Skeletal muscle tissue (tissue), 4 donors: ENCODE measurements around the gene RANBP6. TPM values are rescaled to one million over a fixed set of nuclear protein-coding genes. Genes with fewer than 3 reads are reported as not detected.
"Not testable (repeated sequence)": the region's sequence is repeated elsewhere in the genome, so short reads cannot be mapped to it uniquely, and the experiment has no call there.

ENCODE experiments used
- H3K27ac ChIP-seq: one replicate; pipeline ENCODE4 v1.7.0; 2013; ENCODE audit warnings: mild to moderate bottlenecking, low read depth, low read length, inconsistent platforms
- H3K27me3 ChIP-seq, 3 donors: one replicate each; pipeline ENCODE4 v1.7.0; 2013; ENCODE audit warnings: low read length in 3 of 3; ENCODE audit not compliant: control insufficient read depth in 3 of 3, insufficient read depth in 3 of 3
- H3K36me3 ChIP-seq, 3 donors: one replicate each; pipeline ENCODE4 v1.7.0; 2013; ENCODE audit warnings: low read length in 3 of 3; ENCODE audit not compliant: control insufficient read depth in 3 of 3, insufficient read depth in 3 of 3
- H3K4me1 ChIP-seq, 3 donors: one replicate each; pipeline ENCODE4 v1.7.0; 2013; ENCODE audit warnings: low read length in 3 of 3, mild to moderate bottlenecking in 3 of 3; ENCODE audit not compliant: control insufficient read depth in 3 of 3, insufficient read depth in 3 of 3
- H3K4me3 ChIP-seq, 3 donors: one replicate each; pipeline ENCODE4 v1.7.0; 2013; ENCODE audit warnings: low read length in 3 of 3
- H3K9ac ChIP-seq, 3 donors: one replicate each; pipeline ENCODE4 v1.7.0; 2013; ENCODE audit warnings: low read length in 3 of 3, mild to moderate bottlenecking in 3 of 3, moderate library complexity in 2 of 3, low read depth in 1 of 3
- H3K9me3 ChIP-seq, 3 donors: one replicate each; pipeline ENCODE4 v1.7.0; 2013; ENCODE audit warnings: low read length in 3 of 3; ENCODE audit not compliant: control insufficient read depth in 3 of 3
- total RNA-seq: library from RNA; depleted of rRNA; stranded (reverse); fragments of >200 nt; gene quantifications from one replicate; pipeline ENCODE4 v1.2.3, GENCODE V29; 2014
- donor health status: Osteomylitis.

Gene RANBP6
- total RNA-seq, 1 donor from 2014 or later, result 24.5 TPM

GRCh38 chr9:6047020-6047419, 31.6 kb upstream of the RANBP6 start:
- Histone ChIP-seq H3K9ac (no peak overlapping the region), H3K27me3 (peaks cover 0 to 5% (median 0%) of the 10 kb centered on the region in 3 donors), H3K4me3 (no peak overlapping the region), H3K4me1 (peaks cover 0 to 3% (median 0%) of the 10 kb centered on the region in 3 donors), H3K9me3 (no peaks in the 10 kb centered on the region), H3K27ac (no peak overlapping the region), H3K36me3 (no peaks in the 10 kb centered on the region)

DNA sequence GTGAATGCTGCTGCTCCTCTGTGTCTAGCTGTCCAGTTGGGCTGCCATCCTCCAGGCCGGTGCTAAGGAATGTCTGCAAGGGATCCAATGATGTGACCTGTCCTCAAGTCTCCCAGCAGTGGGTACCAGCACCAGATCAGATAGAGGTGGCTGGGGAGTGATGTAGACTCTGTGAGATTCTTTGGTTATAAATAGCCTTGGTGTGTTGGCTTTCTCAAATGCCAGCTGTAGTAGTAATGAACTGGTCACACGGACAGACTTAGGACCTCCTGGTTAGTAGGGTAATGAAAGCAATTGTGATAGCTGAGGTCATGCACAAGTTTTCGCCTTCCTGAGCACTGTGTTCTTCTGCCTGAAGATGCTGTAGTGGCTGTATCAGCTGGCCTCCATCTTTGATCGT, 29.9 kb upstream of the RANBP6 start:
- Histone ChIP-seq H3K36me3 (no peaks in the 10 kb centered on the region), H3K4me3 (no peak overlapping the region), H3K9ac (no peak overlapping the region), H3K4me1 (peaks cover 0 to 3% (median 0%) of the 10 kb centered on the region in 3 donors), H3K9me3 (no peaks in the 10 kb centered on the region), H3K27ac (no peak overlapping the region), H3K27me3 (peaks cover 0 to 5% (median 0%) of the 10 kb centered on the region in 3 donors)

- H3K9ac ChIP-seq, result no peak overlapping the region
- no peak overlapping the region for H3K4me3 ChIP-seq
These were observed 24.7 kb upstream of the RANBP6 start for GRCh38 chr9:6040077-6040476.

GRCh38 chr9:6036391-6036790, 21.0 kb upstream of the RANBP6 start:
- Histone ChIP-seq H3K4me3 (no peak overlapping the region), H3K27me3 (no peaks in the 10 kb centered on the region), H3K36me3 (no peaks in the 10 kb centered on the region), H3K9ac (no peak overlapping the region), H3K4me1 (no peaks in the 10 kb centered on the region), H3K27ac (no peak overlapping the region), H3K9me3 (no peaks in the 10 kb centered on the region)

More at GRCh38 chr9:6040077-6040476, 24.7 kb upstream of the RANBP6 start:
- Histone ChIP-seq H3K4me1 (no peaks in the 10 kb centered on the region), H3K27ac (no peak overlapping the region), H3K27me3 (no peaks in the 10 kb centered on the region), H3K36me3 (no peaks in the 10 kb centered on the region), H3K9me3 (no peaks in the 10 kb centered on the region)

DNA sequence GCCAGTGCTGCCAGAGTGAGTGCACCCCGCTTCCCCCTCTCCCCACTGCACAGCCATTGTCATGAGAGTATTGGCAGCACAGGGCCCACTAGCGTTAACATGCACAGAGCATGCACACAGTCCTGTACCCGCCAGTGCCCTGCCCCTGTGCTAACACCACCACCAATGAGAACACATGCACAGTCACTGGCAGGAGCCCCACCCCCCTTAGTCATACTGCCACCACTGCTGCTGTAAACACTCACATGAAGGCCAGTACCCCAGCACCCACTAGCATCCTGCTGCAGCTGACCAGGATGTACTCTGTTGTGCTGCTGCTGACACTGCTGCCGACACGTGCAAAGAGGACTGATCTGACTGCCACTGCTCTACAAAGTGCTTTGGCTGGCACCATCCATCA, 19.5 kb upstream of the RANBP6 start:
- Histone ChIP-seq H3K4me3 (no peak overlapping the region), H3K27me3 (peaks cover 0 to 3% (median 0%) of the 10 kb centered on the region in 3 donors), H3K27ac (no peak overlapping the region), H3K9me3 (no peaks in the 10 kb centered on the region), H3K9ac (no peak overlapping the region), H3K4me1 (no peaks in the 10 kb centered on the region), H3K36me3 (no peaks in the 10 kb centered on the region)

DNA sequence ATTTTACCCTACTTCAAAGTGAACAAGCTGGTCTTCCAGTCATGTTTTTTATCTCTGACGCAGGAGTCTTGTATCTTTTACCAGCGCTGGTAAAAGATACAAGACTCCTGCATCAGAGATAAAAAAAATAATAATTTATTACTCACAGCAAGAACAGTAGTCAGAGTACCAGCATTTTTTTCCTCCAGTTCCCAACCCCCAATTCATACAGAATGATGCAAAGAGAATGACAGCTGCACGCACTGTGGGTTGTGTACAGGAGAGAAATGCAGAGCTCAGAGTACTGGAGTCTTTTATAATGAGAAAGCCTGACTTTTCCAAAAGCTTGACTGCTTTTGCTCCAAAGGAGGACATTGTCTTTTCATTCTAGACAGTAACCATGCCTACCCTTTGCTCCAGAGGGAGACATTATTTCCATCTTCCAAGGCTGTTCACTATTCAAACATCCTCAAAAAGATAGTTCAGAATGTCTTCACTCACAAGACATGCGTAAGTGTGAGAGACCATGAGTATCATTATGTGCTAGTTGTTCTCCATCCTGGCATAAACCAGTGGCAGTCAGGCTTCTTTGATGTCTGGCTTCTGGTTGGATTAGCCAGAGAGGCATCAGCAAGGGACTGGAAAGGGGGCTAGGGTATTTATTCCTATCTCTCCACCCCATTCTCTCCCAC, 14.3 kb upstream of the RANBP6 start:
- Histone ChIP-seq H3K9me3 (no peaks in the 10 kb centered on the region), H3K27me3 (peaks cover 0 to 3% (median 0%) of the 10 kb centered on the region in 3 donors), H3K9ac (no peak overlapping the region), H3K27ac (no peak overlapping the region), H3K4me1 (no peaks in the 10 kb centered on the region), H3K4me3 (no peak overlapping the region), H3K36me3 (no peaks in the 10 kb centered on the region)

GRCh38 chr9:6024035-6024554, 8.7 kb upstream of the RANBP6 start:
- Histone ChIP-seq H3K4me3 (no peak overlapping the region), H3K9ac (no peak overlapping the region), H3K36me3 (no peaks in the 10 kb centered on the region)

GRCh38 chr9:6016975-6017374, 1.6 kb upstream of the RANBP6 start:
- Histone ChIP-seq H3K36me3 (peaks cover 3 to 12% (median 7%) of the 10 kb centered on the region in 3 donors), H3K4me1 (peaks cover 18 to 32% (median 20%) of the 10 kb centered on the region in 3 donors)

More at GRCh38 chr9:6024035-6024554, 8.7 kb upstream of the RANBP6 start:
- H3K27me3 ChIP-seq, result no peaks in the 10 kb centered on the region
- peaks cover 0 to 3% (median 0%) of the 10 kb centered on the region in 3 donors for H3K4me1 ChIP-seq
- H3K9me3 ChIP-seq, result no peaks in the 10 kb centered on the region
- no peak overlapping the region for H3K27ac ChIP-seq

DNA sequence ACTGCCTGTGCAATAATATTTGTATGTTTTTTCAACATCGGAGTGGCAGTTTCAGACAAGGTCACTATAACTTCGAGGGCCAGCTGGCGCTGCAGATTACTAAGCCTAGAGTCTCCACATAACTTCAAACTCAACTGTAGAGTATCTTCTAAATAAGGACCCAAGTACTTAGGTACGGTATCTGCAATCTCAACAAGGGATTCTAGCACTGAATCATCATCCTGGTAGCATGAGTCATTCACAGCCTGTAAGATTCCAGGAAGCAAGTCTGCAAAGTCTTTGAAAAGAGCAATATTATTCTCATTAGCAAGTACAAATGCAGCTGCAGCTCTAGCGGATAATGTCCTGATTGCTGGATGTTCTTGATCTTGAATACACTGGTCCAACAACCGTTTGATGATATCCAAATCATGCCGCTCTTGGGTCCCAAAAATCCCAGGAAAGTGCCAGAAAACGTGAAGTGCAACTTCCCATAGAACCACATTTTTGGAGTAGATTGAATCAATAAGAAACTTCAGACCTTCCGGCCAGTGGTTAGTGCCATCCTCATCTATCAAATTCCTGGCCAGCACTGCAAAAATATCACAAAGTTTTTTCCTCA, 654 bp downstream of the RANBP6 start:
- Histone ChIP-seq H3K4me3 (peak overlapping the region; percentile 87 to 96 (median 96)), H3K9me3 (no peaks in the 10 kb centered on the region), H3K27me3 (no peaks in the 10 kb centered on the region), H3K9ac (peak overlapping the region; percentile 88 to 94 (median 88)), H3K36me3 (peaks cover 3 to 12% (median 7%) of the 10 kb centered on the region in 3 donors), H3K27ac (peak overlapping the region; percentile 75), H3K4me1 (peaks cover 20 to 35% (median 20%) of the 10 kb centered on the region in 3 donors)

More at GRCh38 chr9:6016975-6017374, 1.6 kb upstream of the RANBP6 start:
- H3K4me3 ChIP-seq, H3K9me3 ChIP-seq, H3K9ac ChIP-seq, H3K27me3 ChIP-seq, H3K27ac ChIP-seq: not testable (repeated sequence)
